Chondrocyte (in vitro differentiated cells): ENCODE data around the gene PRKD1. TPM values are rescaled to one million over a fixed set of nuclear protein-coding genes. Genes with fewer than 3 reads are reported as not detected.

Experiments used
- DNase-seq: peaks from one replicate; pipeline ENCODE4 v3.0.0; 2021; ENCODE audit warnings: mixed read lengths, low spot score
- H3K27ac Mint-ChIP-seq: one replicate; pipeline ENCODE4 v1.8.0; 2021; ENCODE audit warnings: mild to moderate bottlenecking, moderate library complexity, mixed read lengths; ENCODE audit not compliant: unreplicated experiment
- H3K27me3 Mint-ChIP-seq: 2 replicates; pipeline ENCODE4 v1.8.0; 2021; ENCODE audit warnings: low read depth, mixed read lengths
- H3K36me3 Mint-ChIP-seq: 2 replicates; pipeline ENCODE4 v1.8.0; 2021; ENCODE audit warnings: low read depth, mixed read lengths
- H3K4me1 Mint-ChIP-seq: 2 replicates; pipeline ENCODE4 v1.8.0; 2021; ENCODE audit warnings: low read depth, mild to moderate bottlenecking, mixed read lengths
- H3K4me3 Mint-ChIP-seq: one replicate; pipeline ENCODE4 v1.8.0; 2021; ENCODE audit warnings: mild to moderate bottlenecking, moderate library complexity, mixed read lengths; ENCODE audit not compliant: unreplicated experiment
- H3K9me3 Mint-ChIP-seq: 2 replicates; pipeline ENCODE4 v1.8.0; 2021; ENCODE audit warnings: low read depth, mixed read lengths
- total RNA-seq: library from RNA; stranded (reverse); gene quantifications from 3 replicates; pipeline ENCODE4 v1.2.1, GENCODE V29; 2021
- TF ChIP-seq, protein P1 (sequence below): fragments of 200-600 bp; sonication (generic); IDR thresholded peaks from 2 replicates; pipeline ENCODE4 v1.5.0; 2021; ENCODE audit warnings: antibody characterized with exemption, mild to moderate bottlenecking, moderate library complexity

PRKD1 gene
- total RNA-seq, 1 donor from 2014 or later: 11.1 TPM

DNA sequence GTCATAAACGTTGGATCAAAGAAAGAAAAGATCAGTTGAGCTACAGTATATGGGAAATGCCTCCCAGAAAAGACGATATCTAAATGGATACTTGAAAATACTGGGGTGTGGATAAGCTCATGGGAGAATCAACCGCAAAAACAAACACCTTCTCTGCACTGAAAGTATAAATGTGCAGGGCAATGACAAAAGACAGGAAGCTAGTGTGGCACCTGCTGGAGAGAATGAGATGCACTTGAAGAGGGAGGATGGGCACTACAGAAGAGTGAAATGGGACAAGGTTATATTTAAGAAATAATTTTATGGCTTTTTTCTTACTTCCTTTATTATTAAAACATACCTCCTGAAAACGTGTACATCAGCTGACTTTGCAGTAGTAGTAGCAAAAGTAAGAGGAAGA, 153.7 kb downstream of the PRKD1 start:
- Mint-ChIP-seq H3K4me1 (no peaks in the 10 kb centered on the region), H3K27me3 (no peaks in the 10 kb centered on the region), H3K4me3 (no peak overlapping the region), H3K9me3 (peaks cover 31% of the 10 kb centered on the region), H3K27ac (no peak overlapping the region), H3K36me3 (peaks cover 7% of the 10 kb centered on the region)
- no peak for DNase-seq
- TF ChIP-seq, protein P1, sequence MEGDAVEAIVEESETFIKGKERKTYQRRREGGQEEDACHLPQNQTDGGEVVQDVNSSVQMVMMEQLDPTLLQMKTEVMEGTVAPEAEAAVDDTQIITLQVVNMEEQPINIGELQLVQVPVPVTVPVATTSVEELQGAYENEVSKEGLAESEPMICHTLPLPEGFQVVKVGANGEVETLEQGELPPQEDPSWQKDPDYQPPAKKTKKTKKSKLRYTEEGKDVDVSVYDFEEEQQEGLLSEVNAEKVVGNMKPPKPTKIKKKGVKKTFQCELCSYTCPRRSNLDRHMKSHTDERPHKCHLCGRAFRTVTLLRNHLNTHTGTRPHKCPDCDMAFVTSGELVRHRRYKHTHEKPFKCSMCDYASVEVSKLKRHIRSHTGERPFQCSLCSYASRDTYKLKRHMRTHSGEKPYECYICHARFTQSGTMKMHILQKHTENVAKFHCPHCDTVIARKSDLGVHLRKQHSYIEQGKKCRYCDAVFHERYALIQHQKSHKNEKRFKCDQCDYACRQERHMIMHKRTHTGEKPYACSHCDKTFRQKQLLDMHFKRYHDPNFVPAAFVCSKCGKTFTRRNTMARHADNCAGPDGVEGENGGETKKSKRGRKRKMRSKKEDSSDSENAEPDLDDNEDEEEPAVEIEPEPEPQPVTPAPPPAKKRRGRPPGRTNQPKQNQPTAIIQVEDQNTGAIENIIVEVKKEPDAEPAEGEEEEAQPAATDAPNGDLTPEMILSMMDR: no peak

DNA sequence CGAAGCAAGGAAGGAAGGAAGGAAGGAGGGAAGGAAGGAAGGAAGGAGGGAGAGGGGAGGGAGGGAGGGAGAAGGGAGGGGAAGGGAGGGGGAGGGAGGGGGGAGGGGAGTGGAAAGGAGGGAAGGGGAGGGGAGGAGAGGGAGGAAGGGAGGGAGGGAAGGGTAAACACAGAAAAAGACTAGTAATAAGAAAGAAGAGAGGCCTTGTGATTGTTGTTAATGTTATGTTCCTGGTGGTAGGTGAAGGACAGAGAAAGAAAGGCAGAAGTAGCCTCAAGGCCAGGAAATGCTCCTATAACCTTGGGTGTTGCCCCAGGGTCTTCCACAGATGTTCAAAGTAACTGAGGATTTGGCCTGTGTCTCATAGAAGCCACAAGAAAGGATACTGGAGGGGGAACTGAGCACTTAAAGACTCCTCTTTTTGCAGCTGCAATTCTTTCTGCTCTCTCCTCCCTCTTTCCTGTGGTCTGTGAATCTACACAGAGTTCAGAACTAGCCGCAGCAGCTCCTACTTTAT, 164.2 kb downstream of the PRKD1 start:
- Mint-ChIP-seq H3K4me3 (no peak overlapping the region), H3K27me3 (no peaks in the 10 kb centered on the region), H3K27ac (no peak overlapping the region)

DNA sequence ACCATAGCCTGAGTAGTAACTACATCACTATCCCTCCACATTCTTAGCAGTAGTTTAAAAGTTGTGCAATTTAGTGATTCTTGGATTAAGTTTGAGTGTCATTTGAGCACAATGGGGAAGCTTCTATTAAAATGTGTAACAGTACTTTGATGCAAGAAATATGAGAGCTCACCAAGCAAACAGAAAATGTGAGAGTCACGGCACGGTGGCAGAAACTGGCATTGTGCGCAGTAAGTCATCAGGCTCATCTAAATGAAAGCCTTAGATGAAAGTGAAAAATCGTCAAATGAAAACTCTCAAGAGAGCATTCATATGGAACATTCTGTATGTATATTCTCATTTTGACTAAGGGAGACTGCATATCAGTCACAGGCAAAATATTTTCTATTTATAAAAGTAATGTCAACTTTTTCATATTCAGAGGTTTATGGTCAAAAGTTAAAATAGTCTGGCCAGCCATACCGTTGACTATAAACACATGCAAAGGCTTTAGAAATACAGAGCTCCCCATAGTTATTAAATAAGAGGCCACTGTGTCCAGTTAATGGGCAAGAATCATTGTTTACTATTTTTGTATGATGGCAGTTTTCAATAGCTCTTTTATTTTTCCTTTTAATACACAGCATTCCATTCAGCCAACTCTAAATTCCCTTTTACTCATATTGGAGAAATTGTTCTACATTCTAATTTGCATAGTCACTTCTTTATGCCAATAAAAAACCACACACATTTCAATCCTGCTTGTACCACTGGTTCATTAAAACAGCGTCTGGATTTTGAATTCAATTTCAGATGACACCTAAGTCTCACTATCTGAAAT, 167.9 kb downstream of the PRKD1 start:
- DNase-seq: no peak
- TF ChIP-seq, protein P1: no peak
- Mint-ChIP-seq H3K27me3 (no peaks in the 10 kb centered on the region), H3K36me3 (no peaks in the 10 kb centered on the region), H3K27ac (no peak overlapping the region), H3K4me1 (peaks cover 13% of the 10 kb centered on the region), H3K4me3 (no peak overlapping the region), H3K9me3 (no peaks in the 10 kb centered on the region)

More for the DNA sequence above, 164.2 kb downstream of the PRKD1 start:
- peaks cover 6% of the 10 kb centered on the region for H3K4me1 Mint-ChIP-seq
- TF ChIP-seq, protein P1: no peak
- no peaks in the 10 kb centered on the region for H3K36me3 Mint-ChIP-seq
- no peaks in the 10 kb centered on the region for H3K9me3 Mint-ChIP-seq
- no peak for DNase-seq

DNA sequence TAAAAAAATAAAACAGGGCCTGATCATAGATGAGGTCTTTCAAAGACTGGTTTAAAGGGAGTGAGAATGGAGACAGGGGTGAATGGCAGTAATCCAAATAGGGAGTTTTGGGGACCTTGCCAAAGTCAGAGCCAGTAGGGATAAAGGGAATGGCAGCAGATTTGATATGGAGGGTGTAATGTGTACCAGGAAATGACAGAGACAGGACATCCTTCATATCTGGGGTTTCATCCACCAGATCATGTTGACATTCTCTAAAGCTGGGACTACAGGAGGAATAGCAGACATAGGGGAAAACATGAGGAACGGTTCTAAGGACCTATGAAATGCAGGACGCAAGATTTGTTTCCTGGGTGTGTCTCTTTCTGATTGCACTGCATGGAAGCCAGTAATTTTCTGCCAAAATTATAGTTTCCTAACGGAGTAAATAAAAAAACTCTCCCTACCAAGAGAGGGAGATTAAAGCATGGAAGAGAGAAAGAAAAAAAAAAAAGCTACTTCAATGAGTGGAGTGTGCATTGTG, 169.9 kb downstream of the PRKD1 start:
- Mint-ChIP-seq H3K4me1 (peaks cover 13% of the 10 kb centered on the region), H3K27me3 (no peaks in the 10 kb centered on the region), H3K27ac (no peak overlapping the region), H3K9me3 (no peaks in the 10 kb centered on the region), H3K36me3 (no peaks in the 10 kb centered on the region), H3K4me3 (no peak overlapping the region)
- TF ChIP-seq, protein P1: no peak
- no peak for DNase-seq

DNA sequence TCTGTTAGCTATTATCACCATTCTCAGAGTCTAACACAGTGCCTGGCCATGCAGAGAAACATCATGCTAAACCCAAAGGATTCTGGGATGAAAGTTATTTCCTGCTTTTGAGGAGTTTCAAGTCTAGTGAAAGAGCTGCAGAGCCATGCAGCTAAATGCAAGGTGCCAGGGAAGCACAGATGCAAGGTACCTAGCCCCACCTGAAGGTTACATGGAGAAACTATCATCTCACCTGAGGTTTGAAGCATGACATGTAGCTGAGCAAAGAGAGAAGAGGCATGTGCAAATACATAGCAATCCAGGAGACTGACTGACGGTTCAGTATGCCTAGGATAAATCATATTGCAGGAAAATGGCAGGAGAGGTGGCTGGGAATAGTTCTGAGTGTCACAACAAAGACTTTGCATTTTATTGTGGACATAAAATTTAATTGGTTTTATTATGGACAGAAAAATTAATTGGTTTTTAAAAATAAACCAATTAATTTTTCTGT, 170.4 kb downstream of the PRKD1 start:
- no peaks in the 10 kb centered on the region for H3K36me3 Mint-ChIP-seq
- H3K9me3 Mint-ChIP-seq: no peaks in the 10 kb centered on the region
- H3K4me1 Mint-ChIP-seq: peaks cover 13% of the 10 kb centered on the region
- no peak overlapping the region for H3K27ac Mint-ChIP-seq
- TF ChIP-seq, protein P1: no peak
- DNase-seq: no peak
- no peak overlapping the region for H3K4me3 Mint-ChIP-seq
- no peaks in the 10 kb centered on the region for H3K27me3 Mint-ChIP-seq
